ENCODE measurements around the gene CENPE.

GRCh38 chr4:103075894-103076746, 122.0 kb downstream of the CENPE start:
- TF ChIP-seq USF1 (IDR thresholded peaks at IDR 0.05) (no peak), TCF12 (IDR thresholded peaks at IDR 0.05; ENCODE audit: low read depth) (peak; percentile 24; the same call in 1 of the 2 replicates), REST (IDR thresholded peaks at IDR 0.05; ENCODE audit: low read depth) (no peak), RAD21 (IDR thresholded peaks at IDR 0.05; ENCODE audit: low read depth) (no peak), EP300 (IDR thresholded peaks at IDR 0.05; ENCODE audit: borderline replicate concordance) (no peak), CREB1 (IDR thresholded peaks at IDR 0.05; ENCODE audit: low read depth) (no peak), FOXM1 (IDR thresholded peaks at IDR 0.05; ENCODE audit: borderline replicate concordance, low read depth) (no peak), MAX (IDR thresholded peaks at IDR 0.05) (peak; percentile 91), TAF1 (IDR thresholded peaks at IDR 0.05; ENCODE audit: low read depth) (peak; percentile 51; the same call in 1 of the 2 replicates), YY1 (IDR thresholded peaks at IDR 0.05; ENCODE audit: low read depth) (no peak)
